ENCODE measurements around the gene LTBP1. TPM values are rescaled to one million over a fixed set of nuclear protein-coding genes. Genes with fewer than 3 reads are reported as not detected.

The LTBP1 gene
- polyA plus RNA-seq, 2 of the 4 experiments (the other 2 are of a cell fraction), result 23.8 to 30.4 TPM

DNA sequence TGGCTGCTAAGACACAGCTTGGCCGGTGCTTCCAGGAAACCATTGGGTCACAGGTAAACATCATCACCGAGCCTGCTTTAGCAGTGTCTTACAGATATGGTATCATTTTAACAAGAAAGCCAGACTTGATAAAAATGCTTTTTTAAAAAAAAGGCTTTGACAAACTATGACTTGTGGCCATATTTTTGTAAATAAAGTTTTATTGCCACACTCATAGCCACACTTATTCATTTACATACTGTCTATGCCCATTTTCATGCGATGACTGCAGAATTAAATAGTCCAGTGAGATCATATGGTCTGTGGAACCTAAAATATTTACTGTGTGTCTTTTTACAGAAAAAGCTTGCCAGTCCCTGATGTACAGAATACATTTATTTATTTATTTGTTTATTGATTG is 242.0 kb downstream of the LTBP1 start:
- 0 out of 3 replicates have a peak, but pooled peaks cover 4% of the 10 kb centered on the region for H3K4me1 ChIP-seq
- ChIA-PET POLR2A (no interaction called here), CTCF (no interaction called here)
- FAIRE-seq (no peak), DNase-seq (ENCODE audit: low read depth in 1 of 2, low spot score in 1 of 2) (no peak), ATAC-seq (no peak)
- TF ChIP-seq ZNF302 (CRISPR knock-in tag; IDR thresholded peaks at IDR 0.05), result no peak
- TF ChIP-seq TP53 (CRISPR knock-in tag; IDR thresholded peaks at IDR 0.05), result no peak
- TF ChIP-seq, protein P1, sequence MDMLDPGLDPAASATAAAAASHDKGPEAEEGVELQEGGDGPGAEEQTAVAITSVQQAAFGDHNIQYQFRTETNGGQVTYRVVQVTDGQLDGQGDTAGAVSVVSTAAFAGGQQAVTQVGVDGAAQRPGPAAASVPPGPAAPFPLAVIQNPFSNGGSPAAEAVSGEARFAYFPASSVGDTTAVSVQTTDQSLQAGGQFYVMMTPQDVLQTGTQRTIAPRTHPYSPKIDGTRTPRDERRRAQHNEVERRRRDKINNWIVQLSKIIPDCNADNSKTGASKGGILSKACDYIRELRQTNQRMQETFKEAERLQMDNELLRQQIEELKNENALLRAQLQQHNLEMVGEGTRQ (IDR thresholded peaks at IDR 0.05), result no peak
- no peak for TF ChIP-seq PHF8 (IDR thresholded peaks at IDR 0.05; ENCODE audit: borderline replicate concordance, low read depth)
- no peak overlapping the region for H3K4me3 ChIP-seq
- no peak overlapping the region for H3K4me2 ChIP-seq
- no peaks in the 10 kb centered on the region for H3K9me3 ChIP-seq
- no peak overlapping the region for H3K27ac ChIP-seq
- 94% methylated on average over 3 of the region's 3 CpGs for WGBS (ENCODE audit: missing lambda C conversion rate)

DNA sequence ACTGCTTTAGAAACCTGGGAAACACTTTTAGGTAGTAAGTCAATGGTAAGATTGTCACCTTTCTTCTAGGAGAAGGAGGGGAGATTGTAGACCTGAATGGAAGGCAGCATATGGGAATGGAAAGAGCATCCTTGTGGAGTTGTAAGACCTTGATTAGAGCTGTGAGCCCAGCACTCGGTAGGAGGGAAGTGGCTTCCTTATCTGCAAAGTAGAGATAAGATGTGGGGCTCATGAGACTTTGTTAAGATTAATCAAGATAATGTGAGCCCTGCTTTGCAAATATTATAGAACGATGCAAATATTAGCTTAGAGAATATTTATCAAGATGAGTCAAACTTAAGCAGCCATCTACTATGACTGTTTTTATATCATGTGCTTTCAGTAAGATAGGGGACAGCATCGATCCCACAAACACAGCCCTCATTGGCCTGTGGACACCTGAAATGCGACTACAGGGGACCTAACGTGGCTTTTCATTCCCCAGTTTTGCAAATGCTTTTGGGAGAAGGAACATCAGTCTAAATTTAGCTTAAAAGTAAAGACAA is 243.7 kb downstream of the LTBP1 start:
- TF ChIP-seq TFCP2L1 (CRISPR knock-in tag; IDR thresholded peaks at IDR 0.05) (no peak), POLR2AphosphoS2 (conservative IDR thresholded peaks at IDR 0.05; ENCODE audit: low read length) (no peak), EHMT2 (IDR thresholded peaks at IDR 0.05; ENCODE audit: low read depth) (no peak), RFX5 (IDR thresholded peaks at IDR 0.05) (no peak), RCOR1 (IDR thresholded peaks at IDR 0.05; ENCODE audit: low read depth, low read length) (no peak), CHD2 (IDR thresholded peaks at IDR 0.05; ENCODE audit: low read length, partially characterized antibody) (no peak), POLR2A (IDR thresholded peaks at IDR 0.05; ENCODE audit: low read length) (no peak), JUNB (IDR thresholded peaks at IDR 0.05) (no peak), GATA3 (IDR thresholded peaks at IDR 0.05; ENCODE audit: borderline replicate concordance) (no peak)
- TF ChIP-seq, protein P2, sequence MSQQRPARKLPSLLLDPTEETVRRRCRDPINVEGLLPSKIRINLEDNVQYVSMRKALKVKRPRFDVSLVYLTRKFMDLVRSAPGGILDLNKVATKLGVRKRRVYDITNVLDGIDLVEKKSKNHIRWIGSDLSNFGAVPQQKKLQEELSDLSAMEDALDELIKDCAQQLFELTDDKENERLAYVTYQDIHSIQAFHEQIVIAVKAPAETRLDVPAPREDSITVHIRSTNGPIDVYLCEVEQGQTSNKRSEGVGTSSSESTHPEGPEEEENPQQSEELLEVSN (IDR thresholded peaks at IDR 0.05; ENCODE audit: borderline replicate concordance, low read depth), result no peak
- TF ChIP-seq, protein P3, sequence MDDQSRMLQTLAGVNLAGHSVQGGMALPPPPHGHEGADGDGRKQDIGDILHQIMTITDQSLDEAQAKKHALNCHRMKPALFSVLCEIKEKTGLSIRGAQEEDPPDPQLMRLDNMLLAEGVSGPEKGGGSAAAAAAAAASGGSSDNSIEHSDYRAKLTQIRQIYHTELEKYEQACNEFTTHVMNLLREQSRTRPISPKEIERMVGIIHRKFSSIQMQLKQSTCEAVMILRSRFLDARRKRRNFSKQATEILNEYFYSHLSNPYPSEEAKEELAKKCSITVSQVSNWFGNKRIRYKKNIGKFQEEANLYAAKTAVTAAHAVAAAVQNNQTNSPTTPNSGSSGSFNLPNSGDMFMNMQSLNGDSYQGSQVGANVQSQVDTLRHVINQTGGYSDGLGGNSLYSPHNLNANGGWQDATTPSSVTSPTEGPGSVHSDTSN (IDR thresholded peaks at IDR 0.05), result no peak
- TF ChIP-seq, protein P4, sequence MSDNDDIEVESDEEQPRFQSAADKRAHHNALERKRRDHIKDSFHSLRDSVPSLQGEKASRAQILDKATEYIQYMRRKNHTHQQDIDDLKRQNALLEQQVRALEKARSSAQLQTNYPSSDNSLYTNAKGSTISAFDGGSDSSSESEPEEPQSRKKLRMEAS (IDR thresholded peaks at IDR 0.05), result no peak
- TF ChIP-seq, protein P5, sequence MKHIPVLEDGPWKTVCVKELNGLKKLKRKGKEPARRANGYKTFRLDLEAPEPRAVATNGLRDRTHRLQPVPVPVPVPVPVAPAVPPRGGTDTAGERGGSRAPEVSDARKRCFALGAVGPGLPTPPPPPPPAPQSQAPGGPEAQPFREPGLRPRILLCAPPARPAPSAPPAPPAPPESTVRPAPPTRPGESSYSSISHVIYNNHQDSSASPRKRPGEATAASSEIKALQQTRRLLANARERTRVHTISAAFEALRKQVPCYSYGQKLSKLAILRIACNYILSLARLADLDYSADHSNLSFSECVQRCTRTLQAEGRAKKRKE (CRISPR knock-in tag; IDR thresholded peaks at IDR 0.05; ENCODE audit: low read depth), result no peak
- TF ChIP-seq, protein P6, sequence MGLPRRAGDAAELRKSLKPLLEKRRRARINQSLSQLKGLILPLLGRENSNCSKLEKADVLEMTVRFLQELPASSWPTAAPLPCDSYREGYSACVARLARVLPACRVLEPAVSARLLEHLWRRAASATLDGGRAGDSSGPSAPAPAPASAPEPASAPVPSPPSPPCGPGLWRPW (IDR thresholded peaks at IDR 0.05), result no peak
- H3K9me3 ChIP-seq, result no peaks in the 10 kb centered on the region
- no peak overlapping the region for H3K4me3 ChIP-seq
- FAIRE-seq (no peak), ATAC-seq (no peak), DNase-seq (ENCODE audit: low read depth in 1 of 2, low spot score in 1 of 2) (no peak)
- WGBS (ENCODE audit: missing lambda C conversion rate), result 63% methylated on average over 5 of the region's 5 CpGs
- no peak overlapping the region for H3K27ac ChIP-seq
- ChIA-PET CTCF (interaction anchor here (1.1 to 1.3 kb wide), 2 partner anchors 12 to 80 kb away, joined by 3 to 4 read pairs; no protein-coding TSS in a partner anchor), POLR2A (no interaction called here)
- 0 out of 3 replicates have a peak, but pooled peaks cover 4% of the 10 kb centered on the region for H3K4me1 ChIP-seq
- H3K4me2 ChIP-seq, result no peak overlapping the region

DNA sequence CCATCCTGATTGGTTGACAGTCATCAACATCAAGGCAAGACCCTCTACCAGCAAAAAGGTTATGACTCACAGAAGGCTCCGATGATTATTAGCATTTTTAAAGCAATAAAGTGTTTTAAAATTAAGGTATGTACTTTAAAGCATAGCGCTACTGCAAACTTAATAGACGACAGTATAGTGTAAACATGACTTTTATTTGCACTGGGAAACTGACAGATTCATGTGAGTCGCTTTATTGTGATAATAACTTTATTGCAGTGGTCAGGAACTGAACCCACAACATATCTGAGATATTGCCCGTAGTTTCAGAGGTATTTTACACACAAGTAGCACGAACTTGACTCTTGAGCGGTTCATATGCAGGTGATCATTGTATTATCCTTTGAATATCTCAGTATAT is 249.1 kb downstream of the LTBP1 start:
- no peak overlapping the region for H3K4me2 ChIP-seq
- CTCF ChIA-PET, result no interaction called here
- POLR2A ChIA-PET, result no interaction called here
- H3K4me3 ChIP-seq, result no peak overlapping the region
- H3K27ac ChIP-seq, result no peak overlapping the region
- DNase-seq (ENCODE audit: low read depth in 1 of 2, low spot score in 1 of 2), result no peak
- no peak for ATAC-seq
- H3K4me1 ChIP-seq, result no peaks in the 10 kb centered on the region
- FAIRE-seq, result no peak
- 69% methylated on average over 7 of the region's 7 CpGs for WGBS (ENCODE audit: missing lambda C conversion rate)
- no peaks in the 10 kb centered on the region for H3K9me3 ChIP-seq
- no peak for TF ChIP-seq ESRRA (IDR thresholded peaks at IDR 0.05; ENCODE audit: borderline replicate concordance, low read length)
- no peak for TF ChIP-seq TFCP2L1 (CRISPR knock-in tag; IDR thresholded peaks at IDR 0.05)
- TF ChIP-seq, protein P6 (IDR thresholded peaks at IDR 0.05), result no peak
- no peak for TF ChIP-seq MAFK (IDR thresholded peaks at IDR 0.05; ENCODE audit: partially characterized antibody)
- TF ChIP-seq, protein P2 (IDR thresholded peaks at IDR 0.05; ENCODE audit: borderline replicate concordance, low read depth), result no peak
- TF ChIP-seq, protein P7, sequence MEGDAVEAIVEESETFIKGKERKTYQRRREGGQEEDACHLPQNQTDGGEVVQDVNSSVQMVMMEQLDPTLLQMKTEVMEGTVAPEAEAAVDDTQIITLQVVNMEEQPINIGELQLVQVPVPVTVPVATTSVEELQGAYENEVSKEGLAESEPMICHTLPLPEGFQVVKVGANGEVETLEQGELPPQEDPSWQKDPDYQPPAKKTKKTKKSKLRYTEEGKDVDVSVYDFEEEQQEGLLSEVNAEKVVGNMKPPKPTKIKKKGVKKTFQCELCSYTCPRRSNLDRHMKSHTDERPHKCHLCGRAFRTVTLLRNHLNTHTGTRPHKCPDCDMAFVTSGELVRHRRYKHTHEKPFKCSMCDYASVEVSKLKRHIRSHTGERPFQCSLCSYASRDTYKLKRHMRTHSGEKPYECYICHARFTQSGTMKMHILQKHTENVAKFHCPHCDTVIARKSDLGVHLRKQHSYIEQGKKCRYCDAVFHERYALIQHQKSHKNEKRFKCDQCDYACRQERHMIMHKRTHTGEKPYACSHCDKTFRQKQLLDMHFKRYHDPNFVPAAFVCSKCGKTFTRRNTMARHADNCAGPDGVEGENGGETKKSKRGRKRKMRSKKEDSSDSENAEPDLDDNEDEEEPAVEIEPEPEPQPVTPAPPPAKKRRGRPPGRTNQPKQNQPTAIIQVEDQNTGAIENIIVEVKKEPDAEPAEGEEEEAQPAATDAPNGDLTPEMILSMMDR (IDR thresholded peaks at IDR 0.05), result no peak
- no peak for TF ChIP-seq RNF2 (IDR thresholded peaks at IDR 0.05; ENCODE audit: borderline replicate concordance, low read depth)
- TF ChIP-seq, protein P5 (CRISPR knock-in tag; IDR thresholded peaks at IDR 0.05; ENCODE audit: low read depth), result no peak
- no peak for TF ChIP-seq HOXA7 (CRISPR knock-in tag; IDR thresholded peaks at IDR 0.05)
- TF ChIP-seq, protein P8, sequence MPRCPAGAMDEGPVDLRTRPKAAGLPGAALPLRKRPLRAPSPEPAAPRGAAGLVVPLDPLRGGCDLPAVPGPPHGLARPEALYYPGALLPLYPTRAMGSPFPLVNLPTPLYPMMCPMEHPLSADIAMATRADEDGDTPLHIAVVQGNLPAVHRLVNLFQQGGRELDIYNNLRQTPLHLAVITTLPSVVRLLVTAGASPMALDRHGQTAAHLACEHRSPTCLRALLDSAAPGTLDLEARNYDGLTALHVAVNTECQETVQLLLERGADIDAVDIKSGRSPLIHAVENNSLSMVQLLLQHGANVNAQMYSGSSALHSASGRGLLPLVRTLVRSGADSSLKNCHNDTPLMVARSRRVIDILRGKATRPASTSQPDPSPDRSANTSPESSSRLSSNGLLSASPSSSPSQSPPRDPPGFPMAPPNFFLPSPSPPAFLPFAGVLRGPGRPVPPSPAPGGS (IDR thresholded peaks at IDR 0.05), result no peak
- TF ChIP-seq CBX8 (IDR thresholded peaks at IDR 0.05), result no peak
